NCI-H2227 (cell line): ENCODE results near the gene NFKBIB.
"Not testable (repeated sequence)": the region's sequence is repeated elsewhere in the genome, so short reads cannot be mapped to it uniquely, and the experiment has no call there.

Experiments used
- DNase-seq: peaks from one replicate; lab custom pipeline; 2025; ENCODE audit not compliant: unreplicated experiment; lab: John Stamatoyannopoulos, UW

Gene NFKBIB

GRCh38 chr19:38899447-38900201 is at the start of gene NFKBIB, which contains the start of gene SIRT2:
NFKBIB (plus strand) TSS chr19:38899969; CDS start chr19:38900033, 64 bp downstream.
SIRT2 (minus strand) TSS chr19:38899618; CDS start chr19:38899521, 97 bp downstream.
- DNase-seq, result peak; percentile 100

GRCh38 chr19:38850436-38850975 is 49.3 kb upstream of the NFKBIB start:
- no peak for DNase-seq

GRCh38 chr19:38850976-38851621 is 48.7 kb upstream of the NFKBIB start:
- DNase-seq, result peak; percentile 90

- peak; percentile 100 for DNase-seq
These were observed 48.0 kb upstream of the NFKBIB start for GRCh38 chr19:38851622-38852230.

GRCh38 chr19:38852231-38853044 is 47.3 kb upstream of the NFKBIB start:
- peak; percentile 94 for DNase-seq

- DNase-seq, result no peak
These were observed 46.6 kb upstream of the NFKBIB start for GRCh38 chr19:38853214-38853613.

GRCh38 chr19:38854961-38855360 is 44.8 kb upstream of the NFKBIB start:
- DNase-seq, result not testable (repeated sequence)

- DNase-seq, result not testable (repeated sequence)
These were observed 44.0 kb upstream of the NFKBIB start for GRCh38 chr19:38855751-38856150.

GRCh38 chr19:38856813-38857212 is 43.0 kb upstream of the NFKBIB start:
- DNase-seq, result no peak

GRCh38 chr19:38859631-38860204 is 40.1 kb upstream of the NFKBIB start:
- not testable (repeated sequence) for DNase-seq

- DNase-seq, result no peak
These were observed 38.4 kb upstream of the NFKBIB start for GRCh38 chr19:38861368-38861767.

- DNase-seq, result peak; percentile 92
These were observed 37.3 kb upstream of the NFKBIB start for GRCh38 chr19:38862321-38863059.

GRCh38 chr19:38867171-38867780 is 32.5 kb upstream of the NFKBIB start:
- DNase-seq, result no peak

- no peak for DNase-seq
These were observed 31.2 kb upstream of the NFKBIB start for GRCh38 chr19:38868551-38868950.

GRCh38 chr19:38869160-38869835 is 30.5 kb upstream of the NFKBIB start:
- no peak for DNase-seq

GRCh38 chr19:38869836-38870607 is 29.7 kb upstream of the NFKBIB start:
- DNase-seq, result no peak

- no peak for DNase-seq
These were observed 29.2 kb upstream of the NFKBIB start for GRCh38 chr19:38870612-38871011.

GRCh38 chr19:38873400-38873799 is 26.4 kb upstream of the NFKBIB start:
- not testable (repeated sequence) for DNase-seq
